ENCODE measurements around the gene ATAT1.

Gene ATAT1

GRCh38 chr6:30684386-30685156 lies 57.9 kb downstream of the ATAT1 start:
- DNase-seq (ENCODE audit: low spot score), result no peak

GRCh38 chr6:30685157-30686008 lies 58.7 kb downstream of the ATAT1 start:
- no peak for DNase-seq (ENCODE audit: low spot score)

- DNase-seq (ENCODE audit: low spot score), result no peak
These were observed 59.6 kb downstream of the ATAT1 start, which contains the start of gene PPP1R18 for GRCh38 chr6:30686009-30686907. Gene PPP1R18 (minus strand): TSS chr6:30686645. CDS start chr6:30686018, 627 bp downstream.

GRCh38 chr6:30686908-30687658 lies 60.4 kb downstream of the ATAT1 start:
- DNase-seq (ENCODE audit: low spot score), result peak; percentile 84

- no peak for DNase-seq (ENCODE audit: low spot score)
These were observed 61.2 kb downstream of the ATAT1 start for GRCh38 chr6:30687659-30688431.

- DNase-seq (ENCODE audit: low spot score), result no peak
These were observed 61.9 kb downstream of the ATAT1 start for GRCh38 chr6:30688569-30688968.

- DNase-seq (ENCODE audit: low spot score), result no peak
These were observed 62.6 kb downstream of the ATAT1 start for GRCh38 chr6:30689022-30689865.

GRCh38 chr6:30689985-30690384 lies 63.3 kb downstream of the ATAT1 start:
- no peak for DNase-seq (ENCODE audit: low spot score)

GRCh38 chr6:30690403-30691207 lies 63.9 kb downstream of the ATAT1 start, which contains the start of gene NRM:
Gene NRM (minus strand): TSS chr6:30690984. CDS start chr6:30690974, 10 bp downstream.
- peak; percentile 90 for DNase-seq (ENCODE audit: low spot score)

- no peak for DNase-seq (ENCODE audit: low spot score)
These were observed 64.7 kb downstream of the ATAT1 start for GRCh38 chr6:30691208-30691847.

Measured in COLO829 (cell line).